CD4-positive, alpha-beta T cell (primary cell): ENCODE data around the gene SORCS2. TPM values are rescaled to one million over a fixed set of nuclear protein-coding genes. Genes with fewer than 3 reads are reported as not detected.

Experiments used
- ATAC-seq: fragments of 200-7000 bp; cut with Tn5 transposase; one replicate; pipeline ENCODE4 v1.10.0; 2022; ENCODE audit warnings: mild to moderate bottlenecking; ENCODE audit not compliant: poor library complexity
- CTCF ChIA-PET: fragments of 350-600 bp; sonication (Branson Sonifier 250); formaldehyde crosslinking; loops from one replicate; lab custom pipeline; 2021; ENCODE audit warnings: antibody characterized with exemption, inconsistent platforms; lab: Charles Lee
- POLR2A ChIA-PET: fragments of 350-600 bp; sonication (Branson Sonifier 250); formaldehyde crosslinking; loops from one replicate; lab custom pipeline; 2021; ENCODE audit warnings: antibody characterized with exemption, inconsistent platforms; lab: Charles Lee
- DNase-seq, 14 experiments: peaks; one replicate each; pipeline ENCODE4 v3.0.0-alpha.2; 2013 to 2020; ENCODE audit warnings: mixed read lengths in 2 of 14
- H3K27ac ChIP-seq, 2 donors: one replicate each; pipeline versions ENCODE4 v1.5.1 to v1.7.0; 2013; ENCODE audit warnings: low read length in 2 of 2, low read depth in 1 of 2, mild to moderate bottlenecking in 1 of 2
- H3K27me3 ChIP-seq, 2 experiments: 1 replicate in 1 of 2; 2 replicates in 1 of 2; pipeline versions ENCODE4 v1.6.1 to v1.7.0; 2013; ENCODE audit warnings: low read length in 2 of 2, control low read depth in 1 of 2, mild to moderate bottlenecking in 1 of 2, moderate library complexity in 1 of 2; ENCODE audit not compliant: insufficient read depth in 2 of 2, control insufficient read depth in 1 of 2
- H3K36me3 ChIP-seq: one replicate; pipeline ENCODE4 v1.6.1; 2013; ENCODE audit warnings: low read length, control low read depth; ENCODE audit not compliant: insufficient read depth
- H3K4me1 ChIP-seq: one replicate; pipeline ENCODE4 v1.6.1; 2013; ENCODE audit warnings: low read length, control low read depth; ENCODE audit not compliant: insufficient read depth
- H3K4me3 ChIP-seq: one replicate; pipeline ENCODE4 v1.5.1; 2013; ENCODE audit warnings: mild to moderate bottlenecking, low read length, moderate library complexity
- H3K9me3 ChIP-seq, 2 experiments: 1 replicate in 1 of 2; 2 replicates in 1 of 2; pipeline versions ENCODE4 v1.6.1 to v1.7.0; 2013; ENCODE audit warnings: low read length in 2 of 2, mild to moderate bottlenecking in 2 of 2, control low read depth in 1 of 2, moderate library complexity in 1 of 2; ENCODE audit not compliant: control insufficient read depth in 1 of 2, insufficient read depth in 1 of 2
- H3K27ac Mint-ChIP-seq: one replicate; pipeline ENCODE4 v1.8.0; 2020; ENCODE audit warnings: mixed read lengths
- H3K27me3 Mint-ChIP-seq: one replicate; pipeline ENCODE4 v1.8.0; 2021; ENCODE audit warnings: mixed read lengths
- H3K36me3 Mint-ChIP-seq: one replicate; pipeline ENCODE4 v1.8.0; 2021; ENCODE audit warnings: low read depth, mixed read lengths
- H3K4me1 Mint-ChIP-seq: one replicate; pipeline ENCODE4 v1.8.0; 2021; ENCODE audit warnings: low read depth, mixed read lengths
- H3K4me3 Mint-ChIP-seq: one replicate; pipeline ENCODE4 v1.8.0; 2020; ENCODE audit warnings: mild to moderate bottlenecking, mixed read lengths
- H3K9me3 Mint-ChIP-seq: one replicate; pipeline ENCODE4 v1.8.0; 2020; ENCODE audit warnings: mixed read lengths
- intact Hi-C, 2 experiments: fragments of 100-400 bp; cut with DNase I in 1 of 2; cut with micrococcal nuclease in 1 of 2; formaldehyde crosslinking; loops; one replicate each; pipeline versions ENCODE4 v1.15.1 to v1.9.0; 2023 to 2025; cut with DNase I, micrococcal nuclease
- total RNA-seq, 174 experiments: library from RNA in 2 of 174; stranded (reverse) in 2 of 174; gene quantifications; one replicate each; pipeline ENCODE4 v1.2.3 and lab custom pipeline; 2021 to 2026
- TF ChIP-seq, protein P1 (sequence below): fragments of 200-600 bp; IDR thresholded peaks from one replicate; pipeline ENCODE4 v1.8.0; 2022; ENCODE audit warnings: antibody characterized with exemption, mild to moderate bottlenecking

SORCS2 gene
- total RNA-seq, 2 experiments from 2014 or later = not detected

DNA sequence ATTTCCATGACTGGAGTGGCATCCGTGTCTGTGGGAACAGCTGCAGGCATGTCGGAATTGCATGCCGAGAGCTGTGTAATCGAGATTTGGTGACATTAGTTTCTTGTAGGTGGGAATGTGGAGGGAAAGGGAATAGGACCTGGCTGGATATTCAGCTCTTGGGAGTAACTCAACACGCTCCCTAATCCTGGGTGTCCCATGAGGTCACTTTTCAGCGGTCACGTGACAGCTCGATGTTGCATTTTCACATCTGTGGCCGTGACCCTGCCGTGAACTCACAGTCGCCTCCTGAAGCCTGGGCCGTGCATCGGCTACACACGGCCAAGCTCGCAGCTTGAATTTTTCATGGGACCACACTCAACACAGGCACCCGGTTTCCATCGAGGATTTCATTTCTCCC, 268.2 kb downstream of the SORCS2 start:
- Histone ChIP-seq H3K27me3 (peaks cover 0 to 3% of the 10 kb centered on the region in 2 experiments), H3K9me3 (peaks cover 0 to 8% of the 10 kb centered on the region in 2 experiments), H3K27ac (no peak overlapping the region), H3K4me3 (no peak overlapping the region), H3K4me1 (no peaks in the 10 kb centered on the region), H3K36me3 (no peaks in the 10 kb centered on the region)
- H3K27me3 Mint-ChIP-seq = peaks cover 9% of the 10 kb centered on the region
- ChIA-PET CTCF (no interaction called here), POLR2A (no interaction called here)
- intact Hi-C loops = no loop called here
- ATAC-seq (no peak), DNase-seq (no peak)
- no peaks in the 10 kb centered on the region for H3K9me3 Mint-ChIP-seq
- H3K4me1 Mint-ChIP-seq = no peaks in the 10 kb centered on the region
- TF ChIP-seq, protein P1, sequence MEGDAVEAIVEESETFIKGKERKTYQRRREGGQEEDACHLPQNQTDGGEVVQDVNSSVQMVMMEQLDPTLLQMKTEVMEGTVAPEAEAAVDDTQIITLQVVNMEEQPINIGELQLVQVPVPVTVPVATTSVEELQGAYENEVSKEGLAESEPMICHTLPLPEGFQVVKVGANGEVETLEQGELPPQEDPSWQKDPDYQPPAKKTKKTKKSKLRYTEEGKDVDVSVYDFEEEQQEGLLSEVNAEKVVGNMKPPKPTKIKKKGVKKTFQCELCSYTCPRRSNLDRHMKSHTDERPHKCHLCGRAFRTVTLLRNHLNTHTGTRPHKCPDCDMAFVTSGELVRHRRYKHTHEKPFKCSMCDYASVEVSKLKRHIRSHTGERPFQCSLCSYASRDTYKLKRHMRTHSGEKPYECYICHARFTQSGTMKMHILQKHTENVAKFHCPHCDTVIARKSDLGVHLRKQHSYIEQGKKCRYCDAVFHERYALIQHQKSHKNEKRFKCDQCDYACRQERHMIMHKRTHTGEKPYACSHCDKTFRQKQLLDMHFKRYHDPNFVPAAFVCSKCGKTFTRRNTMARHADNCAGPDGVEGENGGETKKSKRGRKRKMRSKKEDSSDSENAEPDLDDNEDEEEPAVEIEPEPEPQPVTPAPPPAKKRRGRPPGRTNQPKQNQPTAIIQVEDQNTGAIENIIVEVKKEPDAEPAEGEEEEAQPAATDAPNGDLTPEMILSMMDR = no peak
- no peak overlapping the region for H3K4me3 Mint-ChIP-seq
- no peaks in the 10 kb centered on the region for H3K36me3 Mint-ChIP-seq
- H3K27ac Mint-ChIP-seq = no peak overlapping the region

DNA sequence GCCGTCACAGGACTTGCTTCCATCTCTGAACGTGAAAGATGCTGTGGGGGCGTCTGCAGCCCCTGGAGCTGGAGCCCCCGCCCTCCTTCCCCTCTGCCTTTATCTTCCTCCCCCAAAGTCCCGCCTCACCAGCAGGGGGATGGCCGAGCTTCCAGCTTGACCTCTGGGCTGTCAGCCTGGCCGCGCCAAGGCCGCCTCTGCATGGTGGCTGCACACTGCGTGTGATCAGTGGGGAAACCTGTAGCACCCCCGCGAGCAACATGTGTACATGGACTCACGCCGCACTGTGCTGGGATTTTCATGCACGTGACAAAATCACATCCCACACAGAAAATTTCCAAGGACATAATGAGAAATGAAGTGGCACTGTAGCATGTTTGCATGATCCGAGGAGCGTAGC, 268.9 kb downstream of the SORCS2 start:
- POLR2A ChIA-PET = no interaction called here
- no peaks in the 10 kb centered on the region for H3K36me3 ChIP-seq
- H3K4me1 ChIP-seq = no peaks in the 10 kb centered on the region
- DNase-seq = no peak
- Mint-ChIP-seq H3K27me3 (peaks cover 9% of the 10 kb centered on the region), H3K27ac (no peak overlapping the region), H3K4me3 (no peak overlapping the region), H3K4me1 (no peaks in the 10 kb centered on the region), H3K36me3 (no peaks in the 10 kb centered on the region), H3K9me3 (no peaks in the 10 kb centered on the region)
- TF ChIP-seq, protein P1 = no peak
- peaks cover 0 to 3% of the 10 kb centered on the region in 2 experiments for H3K27me3 ChIP-seq
- no peak for ATAC-seq
- intact Hi-C loops = no loop called here
- H3K27ac ChIP-seq = no peak overlapping the region
- peaks cover 0 to 10% of the 10 kb centered on the region in 2 experiments for H3K9me3 ChIP-seq
- no peak overlapping the region for H3K4me3 ChIP-seq
- CTCF ChIA-PET = no interaction called here

DNA sequence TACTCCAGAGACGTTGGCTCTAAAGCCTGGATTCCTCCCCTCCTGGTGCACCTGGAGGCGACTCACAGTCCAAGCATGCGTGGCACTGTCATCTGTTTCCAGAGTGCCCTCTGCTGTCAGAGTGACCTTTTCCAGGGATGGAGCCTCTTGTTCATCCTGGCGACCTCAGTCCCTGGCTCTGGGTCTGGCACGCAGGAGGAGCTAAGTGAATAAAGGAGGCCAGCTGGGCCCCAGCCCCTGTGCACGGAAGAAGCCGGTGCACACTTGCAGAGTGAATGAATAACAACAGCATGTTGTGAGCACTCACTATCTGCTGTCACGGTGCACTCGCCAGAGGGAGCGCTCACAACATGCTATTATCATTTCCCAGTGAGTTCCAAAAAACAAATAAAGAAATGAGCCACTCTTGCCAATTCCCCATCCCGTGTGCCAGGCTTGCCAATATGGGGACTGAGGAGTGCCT, 270.2 kb downstream of the SORCS2 start:
- Histone ChIP-seq H3K4me1 (no peaks in the 10 kb centered on the region), H3K27ac (no peak overlapping the region), H3K4me3 (no peak overlapping the region), H3K27me3 (peaks cover 0 to 3% of the 10 kb centered on the region in 2 experiments), H3K9me3 (peaks cover 0 to 9% of the 10 kb centered on the region in 2 experiments), H3K36me3 (no peaks in the 10 kb centered on the region)
- intact Hi-C loops = no loop called here
- ChIA-PET CTCF (no interaction called here), POLR2A (no interaction called here)
- H3K27me3 Mint-ChIP-seq = peaks cover 9% of the 10 kb centered on the region
- no peak for ATAC-seq
- no peak overlapping the region for H3K27ac Mint-ChIP-seq
- H3K36me3 Mint-ChIP-seq = no peaks in the 10 kb centered on the region
- no peaks in the 10 kb centered on the region for H3K9me3 Mint-ChIP-seq
- no peaks in the 10 kb centered on the region for H3K4me1 Mint-ChIP-seq
- no peak for DNase-seq
- TF ChIP-seq, protein P1 = no peak
- H3K4me3 Mint-ChIP-seq = no peak overlapping the region
